ENCODE data around the gene USP10. TPM values are rescaled to one million over a fixed set of nuclear protein-coding genes. Genes with fewer than 3 reads are reported as not detected.
A peak's percentile ranks its signal among the peaks of the same experiment; 100 is the strongest.

USP10 gene
- total RNA-seq, 2 experiments from 2014 or later: 75.2 to 75.8 TPM

GRCh38 chr16:84791088-84791487 lies 91.3 kb downstream of the USP10 start:
- Mint-ChIP-seq H3K36me3 (no peaks in the 10 kb centered on the region), H3K9me3 (no peaks in the 10 kb centered on the region), H3K27me3 (no peaks in the 10 kb centered on the region), H3K27ac (no peak overlapping the region), H3K4me3 (no peak overlapping the region), H3K4me1 (no peaks in the 10 kb centered on the region)
- no peak for DNase-seq
- POLR2A ChIA-PET: no interaction called here
- ATAC-seq (ENCODE audit: low read depth): no peak

- no peaks in the 10 kb centered on the region for H3K27me3 Mint-ChIP-seq
- no peak overlapping the region for H3K4me3 Mint-ChIP-seq
- H3K9me3 Mint-ChIP-seq: no peaks in the 10 kb centered on the region
- no peak for DNase-seq
- H3K36me3 Mint-ChIP-seq: no peaks in the 10 kb centered on the region
- POLR2A ChIA-PET: no interaction called here
- H3K27ac Mint-ChIP-seq: no peak overlapping the region
- H3K4me1 Mint-ChIP-seq: no peaks in the 10 kb centered on the region
- no peak for ATAC-seq (ENCODE audit: low read depth)
These were observed 91.7 kb downstream of the USP10 start for GRCh38 chr16:84791501-84791900.

GRCh38 chr16:84794186-84794585 lies 94.4 kb downstream of the USP10 start:
- ATAC-seq (ENCODE audit: low read depth): no peak
- POLR2A ChIA-PET: no interaction called here
- no peak for DNase-seq
- Mint-ChIP-seq H3K36me3 (no peaks in the 10 kb centered on the region), H3K27ac (no peak overlapping the region), H3K4me1 (no peaks in the 10 kb centered on the region), H3K9me3 (no peaks in the 10 kb centered on the region), H3K4me3 (no peak overlapping the region), H3K27me3 (no peaks in the 10 kb centered on the region)

- H3K27me3 Mint-ChIP-seq: no peaks in the 10 kb centered on the region
- H3K4me3 Mint-ChIP-seq: no peak overlapping the region
These were observed 94.8 kb downstream of the USP10 start for GRCh38 chr16:84794626-84795025.

GRCh38 chr16:84795329-84796053 lies 95.7 kb downstream of the USP10 start:
- Mint-ChIP-seq H3K27me3 (no peaks in the 10 kb centered on the region), H3K9me3 (no peaks in the 10 kb centered on the region), H3K36me3 (no peaks in the 10 kb centered on the region), H3K4me3 (no peak overlapping the region), H3K27ac (no peak overlapping the region), H3K4me1 (no peaks in the 10 kb centered on the region)
- POLR2A ChIA-PET: no interaction called here
- DNase-seq (no peak), ATAC-seq (ENCODE audit: low read depth) (no peak)

More at GRCh38 chr16:84794626-84795025, 94.8 kb downstream of the USP10 start:
- no peak for DNase-seq
- H3K9me3 Mint-ChIP-seq: no peaks in the 10 kb centered on the region
- no peak for ATAC-seq (ENCODE audit: low read depth)
- H3K4me1 Mint-ChIP-seq: no peaks in the 10 kb centered on the region
- POLR2A ChIA-PET: no interaction called here
- no peaks in the 10 kb centered on the region for H3K36me3 Mint-ChIP-seq
- no peak overlapping the region for H3K27ac Mint-ChIP-seq

- Mint-ChIP-seq H3K36me3 (no peaks in the 10 kb centered on the region), H3K9me3 (no peaks in the 10 kb centered on the region), H3K27me3 (no peaks in the 10 kb centered on the region), H3K27ac (no peak overlapping the region), H3K4me3 (no peak overlapping the region), H3K4me1 (no peaks in the 10 kb centered on the region)
- no peak for ATAC-seq (ENCODE audit: low read depth)
- POLR2A ChIA-PET: interaction anchor here (0.6 kb wide), 1 partner anchor 102 kb away, joined by 3 read pairs; no protein-coding TSS in a partner anchor
- no peak for DNase-seq
These were observed 100.6 kb downstream of the USP10 start for GRCh38 chr16:84800158-84800978.

- H3K4me1 Mint-ChIP-seq: no peaks in the 10 kb centered on the region
- ATAC-seq (ENCODE audit: low read depth) (no peak), DNase-seq (no peak)
- POLR2A ChIA-PET: no interaction called here
- no peaks in the 10 kb centered on the region for H3K9me3 Mint-ChIP-seq
- no peaks in the 10 kb centered on the region for H3K36me3 Mint-ChIP-seq
- no peak overlapping the region for H3K27ac Mint-ChIP-seq
- no peaks in the 10 kb centered on the region for H3K27me3 Mint-ChIP-seq
- no peak overlapping the region for H3K4me3 Mint-ChIP-seq
These were observed 103.3 kb downstream of the USP10 start for GRCh38 chr16:84803146-84803545.

- no peak for DNase-seq
- POLR2A ChIA-PET: no interaction called here
- Mint-ChIP-seq H3K4me3 (no peak overlapping the region), H3K27ac (no peak overlapping the region), H3K9me3 (no peaks in the 10 kb centered on the region), H3K36me3 (no peaks in the 10 kb centered on the region), H3K27me3 (no peaks in the 10 kb centered on the region), H3K4me1 (no peaks in the 10 kb centered on the region)
- no peak for ATAC-seq (ENCODE audit: low read depth)
These were observed 104.5 kb downstream of the USP10 start for GRCh38 chr16:84804326-84804725.

GRCh38 chr16:84806256-84806889 lies 106.6 kb downstream of the USP10 start:
- no peak for ATAC-seq (ENCODE audit: low read depth)
- Mint-ChIP-seq H3K36me3 (no peaks in the 10 kb centered on the region), H3K27ac (no peak overlapping the region), H3K27me3 (no peaks in the 10 kb centered on the region), H3K4me3 (no peak overlapping the region), H3K4me1 (peaks cover 9% of the 10 kb centered on the region), H3K9me3 (no peaks in the 10 kb centered on the region)
- POLR2A ChIA-PET: no interaction called here
- DNase-seq: no peak

GRCh38 chr16:84806890-84807258 lies 107.1 kb downstream of the USP10 start:
- ATAC-seq (ENCODE audit: low read depth) (no peak), DNase-seq (no peak)
- Mint-ChIP-seq H3K4me3 (no peak overlapping the region), H3K27me3 (no peaks in the 10 kb centered on the region), H3K9me3 (no peaks in the 10 kb centered on the region), H3K4me1 (peaks cover 12% of the 10 kb centered on the region), H3K27ac (no peak overlapping the region), H3K36me3 (no peaks in the 10 kb centered on the region)
- POLR2A ChIA-PET: no interaction called here

GRCh38 chr16:84807776-84808175 lies 108.0 kb downstream of the USP10 start:
- Mint-ChIP-seq H3K9me3 (no peaks in the 10 kb centered on the region), H3K27ac (no peak overlapping the region), H3K27me3 (no peaks in the 10 kb centered on the region), H3K4me1 (peaks cover 13% of the 10 kb centered on the region), H3K36me3 (no peaks in the 10 kb centered on the region), H3K4me3 (no peak overlapping the region)
- ATAC-seq (ENCODE audit: low read depth) (no peak), DNase-seq (no peak)
- POLR2A ChIA-PET: no interaction called here

- Mint-ChIP-seq H3K27ac (no peak overlapping the region), H3K9me3 (no peaks in the 10 kb centered on the region), H3K4me3 (no peak overlapping the region), H3K4me1 (peaks cover 16% of the 10 kb centered on the region), H3K27me3 (peaks cover 2% of the 10 kb centered on the region), H3K36me3 (no peaks in the 10 kb centered on the region)
- ATAC-seq (ENCODE audit: low read depth) (no peak), DNase-seq (no peak)
- POLR2A ChIA-PET: no interaction called here
These were observed 109.0 kb downstream of the USP10 start for GRCh38 chr16:84808826-84809225.

- peaks cover 6% of the 10 kb centered on the region for H3K27me3 Mint-ChIP-seq
- H3K27ac Mint-ChIP-seq: peak overlapping the region; percentile 11
These were observed 110.9 kb downstream of the USP10 start for GRCh38 chr16:84810518-84811273.

More at GRCh38 chr16:84810518-84811273, 110.9 kb downstream of the USP10 start:
- peak overlapping the region; percentile 48 for H3K4me3 Mint-ChIP-seq
- H3K36me3 Mint-ChIP-seq: no peaks in the 10 kb centered on the region
- H3K9me3 Mint-ChIP-seq: no peaks in the 10 kb centered on the region
- DNase-seq: no peak
- H3K4me1 Mint-ChIP-seq: peaks cover 16% of the 10 kb centered on the region
- POLR2A ChIA-PET: no interaction called here
- peak; percentile 80 for ATAC-seq (ENCODE audit: low read depth)

Measured in activated naive CD8-positive, alpha-beta T cell treated with anti-CD3 and anti-CD28 coated beads, Interleukin-2, amount 10 ng/mL, durations not matched to agents 7 days and 5 days (primary cell).